ENCODE data around the gene BCKDHA.

Gene BCKDHA

GRCh38 chr19:41452584-41453275 is 55.1 kb downstream of the BCKDHA start:
- DNase-seq: no peak

- no peak for DNase-seq
These were observed 58.3 kb downstream of the BCKDHA start for GRCh38 chr19:41455936-41456335.

- DNase-seq: no peak
These were observed 58.8 kb downstream of the BCKDHA start for GRCh38 chr19:41456342-41456918.

GRCh38 chr19:41457241-41457640 is 59.6 kb downstream of the BCKDHA start:
- peak; percentile 45 for DNase-seq

GRCh38 chr19:41462497-41462896 is 64.9 kb downstream of the BCKDHA start:
- DNase-seq: no peak

- DNase-seq: peak; percentile 36
These were observed 65.9 kb downstream of the BCKDHA start for GRCh38 chr19:41463257-41464256.

All from CD4-positive, alpha-beta T cell treated with Interleukin-17A for 1 hour (primary cell).